A549 (cell line): ENCODE measurements around the gene LSM3.

Source experiments
- CEBPB ChIP-seq, 2 experiments: fragments of >200 bp in 1 of 2; sonication (Bioruptor Twin) in 1 of 2; formaldehyde crosslinking in 1 of 2; IDR thresholded peaks; 2 replicates each; pipeline ENCODE4 v1.6.1; 2012 to 2016
- CTCF ChIP-seq: fragments of >200 bp; sonication (Bioruptor Twin); formaldehyde crosslinking; IDR thresholded peaks from 3 replicates; pipeline ENCODE4 v1.5.1; 2016
- E2F6 ChIP-seq: IDR thresholded peaks from 2 replicates; pipeline ENCODE4 v1.6.1; 2012; ENCODE audit warnings: low read depth, borderline replicate concordance
- MAX ChIP-seq: IDR thresholded peaks from 2 replicates; pipeline ENCODE4 v1.6.1; 2012
- NR3C1 ChIP-seq: fragments of >200 bp; sonication (Bioruptor Twin); formaldehyde crosslinking; IDR thresholded peaks from 3 replicates; pipeline ENCODE4 v1.6.1; 2017
- POLR2A ChIP-seq: IDR thresholded peaks from 2 replicates; pipeline ENCODE4 v1.6.1; 2012; ENCODE audit warnings: mild to moderate bottlenecking, low read length

- TF ChIP-seq CTCF (no peak), POLR2A (no peak), CEBPB (IDR thresholded peaks at IDR 0.05) (no peak), MAX (no peak), NR3C1 (no peak), E2F6 (no peak)
These were observed 904 bp upstream of the LSM3 start for GRCh38 chr3:14177580-14178246.
